ENCODE results near the gene NLGN2. TPM values are rescaled to one million over a fixed set of nuclear protein-coding genes. Genes with fewer than 3 reads are reported as not detected.
A peak's percentile ranks its signal among the peaks of the same experiment; 100 is the strongest.

Gene NLGN2
- total and polyA plus RNA-seq, 2 experiments from 2014 or later, result 4.3 to 7.2 TPM

DNA sequence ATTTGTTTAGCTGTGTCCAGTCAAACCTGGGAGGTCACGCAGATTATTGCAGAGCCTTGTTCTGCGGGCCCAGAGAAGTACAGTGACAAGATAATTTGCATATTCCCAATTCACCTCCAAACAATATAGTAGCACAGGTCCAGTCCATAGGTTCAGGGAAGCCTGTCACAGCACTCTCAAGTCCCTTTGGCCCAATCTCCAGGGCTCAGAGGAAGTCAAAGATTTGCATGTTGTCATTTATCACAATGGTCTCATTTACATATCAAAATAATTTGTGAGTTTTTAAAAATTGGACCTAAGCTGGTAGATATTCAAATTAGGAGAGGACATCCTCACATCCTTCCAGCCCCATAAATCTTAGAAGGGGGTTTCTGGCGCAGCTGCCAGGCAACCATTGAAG lies 59.9 kb downstream of the NLGN2 start:
- TF ChIP-seq EZH2phosphoT487 (IDR thresholded peaks at IDR 0.05; ENCODE audit: low read depth, severe bottlenecking, unreplicated experiment), result no peak
- no peak for TF ChIP-seq EZH2 (IDR thresholded peaks at IDR 0.05; ENCODE audit: borderline replicate concordance)
- TF ChIP-seq, protein P1, sequence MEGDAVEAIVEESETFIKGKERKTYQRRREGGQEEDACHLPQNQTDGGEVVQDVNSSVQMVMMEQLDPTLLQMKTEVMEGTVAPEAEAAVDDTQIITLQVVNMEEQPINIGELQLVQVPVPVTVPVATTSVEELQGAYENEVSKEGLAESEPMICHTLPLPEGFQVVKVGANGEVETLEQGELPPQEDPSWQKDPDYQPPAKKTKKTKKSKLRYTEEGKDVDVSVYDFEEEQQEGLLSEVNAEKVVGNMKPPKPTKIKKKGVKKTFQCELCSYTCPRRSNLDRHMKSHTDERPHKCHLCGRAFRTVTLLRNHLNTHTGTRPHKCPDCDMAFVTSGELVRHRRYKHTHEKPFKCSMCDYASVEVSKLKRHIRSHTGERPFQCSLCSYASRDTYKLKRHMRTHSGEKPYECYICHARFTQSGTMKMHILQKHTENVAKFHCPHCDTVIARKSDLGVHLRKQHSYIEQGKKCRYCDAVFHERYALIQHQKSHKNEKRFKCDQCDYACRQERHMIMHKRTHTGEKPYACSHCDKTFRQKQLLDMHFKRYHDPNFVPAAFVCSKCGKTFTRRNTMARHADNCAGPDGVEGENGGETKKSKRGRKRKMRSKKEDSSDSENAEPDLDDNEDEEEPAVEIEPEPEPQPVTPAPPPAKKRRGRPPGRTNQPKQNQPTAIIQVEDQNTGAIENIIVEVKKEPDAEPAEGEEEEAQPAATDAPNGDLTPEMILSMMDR (IDR thresholded peaks at IDR 0.05; ENCODE audit: poor library complexity), result no peak
- Histone ChIP-seq H3K79me2 (peaks cover 64% of the 10 kb centered on the region), H3K4me3 (no peak overlapping the region), H3K9me2 (replicated peaks; ENCODE audit: insufficient read depth) (no peaks in the 10 kb centered on the region), H3K27me3 (no peaks in the 10 kb centered on the region), H3K27ac (no peak overlapping the region), H2AFZ (no peak overlapping the region), H3K4me2 (no peak overlapping the region), H3K4me1 (ENCODE audit: insufficient read depth) (no peaks in the 10 kb centered on the region), H3K9me3 (ENCODE audit: low read depth) (no peaks in the 10 kb centered on the region), H3K36me3 (replicated peaks; ENCODE audit: insufficient read depth, low read depth) (no peaks in the 10 kb centered on the region), H4K20me1 (ENCODE audit: insufficient read depth, poor library complexity, severe bottlenecking) (peaks cover 51% of the 10 kb centered on the region)
- no peak for DNase-seq (ENCODE audit: low spot score)
- 94% methylated on average over 3 of the region's 3 CpGs for WGBS (ENCODE audit: low lambda C conversion rate, missing lambda C conversion rate)

DNA sequence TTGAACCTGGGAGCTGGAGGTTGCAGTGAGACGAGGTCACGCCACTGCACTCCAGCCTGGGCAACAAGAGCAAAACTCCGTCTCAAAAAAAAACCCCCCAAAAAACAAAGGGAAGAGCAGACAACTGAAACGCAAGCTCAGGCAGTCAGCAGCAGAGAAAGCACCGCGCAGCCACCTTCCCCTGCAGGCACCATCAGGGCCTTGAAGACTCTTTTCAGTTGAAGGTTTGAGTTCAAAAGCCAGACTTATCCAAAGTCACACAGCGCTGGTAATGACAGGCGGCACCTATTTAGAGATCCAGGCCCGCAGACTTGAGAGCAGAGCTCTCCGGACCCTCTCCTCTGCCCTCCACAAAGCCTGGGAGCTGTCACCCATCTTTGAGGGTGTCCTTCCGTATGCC lies 60.6 kb downstream of the NLGN2 start:
- Histone ChIP-seq H3K79me2 (peaks cover 70% of the 10 kb centered on the region), H2AFZ (no peak overlapping the region), H3K27ac (no peak overlapping the region), H3K4me1 (ENCODE audit: insufficient read depth) (no peaks in the 10 kb centered on the region), H3K4me3 (no peak overlapping the region), H3K27me3 (no peaks in the 10 kb centered on the region), H3K9me2 (replicated peaks; ENCODE audit: insufficient read depth) (no peaks in the 10 kb centered on the region), H4K20me1 (ENCODE audit: insufficient read depth, poor library complexity, severe bottlenecking) (peaks cover 52% of the 10 kb centered on the region), H3K4me2 (no peak overlapping the region), H3K36me3 (replicated peaks; ENCODE audit: insufficient read depth, low read depth) (no peaks in the 10 kb centered on the region), H3K9me3 (ENCODE audit: low read depth) (no peaks in the 10 kb centered on the region)
- no peak for DNase-seq (ENCODE audit: low spot score)
- WGBS (ENCODE audit: low lambda C conversion rate, missing lambda C conversion rate), result 97% methylated on average over 11 of the region's 11 CpGs
- no peak for TF ChIP-seq EZH2phosphoT487 (IDR thresholded peaks at IDR 0.05; ENCODE audit: low read depth, severe bottlenecking, unreplicated experiment)
- TF ChIP-seq, protein P1 (IDR thresholded peaks at IDR 0.05; ENCODE audit: poor library complexity), result no peak
- no peak for TF ChIP-seq EZH2 (IDR thresholded peaks at IDR 0.05; ENCODE audit: borderline replicate concordance)

DNA sequence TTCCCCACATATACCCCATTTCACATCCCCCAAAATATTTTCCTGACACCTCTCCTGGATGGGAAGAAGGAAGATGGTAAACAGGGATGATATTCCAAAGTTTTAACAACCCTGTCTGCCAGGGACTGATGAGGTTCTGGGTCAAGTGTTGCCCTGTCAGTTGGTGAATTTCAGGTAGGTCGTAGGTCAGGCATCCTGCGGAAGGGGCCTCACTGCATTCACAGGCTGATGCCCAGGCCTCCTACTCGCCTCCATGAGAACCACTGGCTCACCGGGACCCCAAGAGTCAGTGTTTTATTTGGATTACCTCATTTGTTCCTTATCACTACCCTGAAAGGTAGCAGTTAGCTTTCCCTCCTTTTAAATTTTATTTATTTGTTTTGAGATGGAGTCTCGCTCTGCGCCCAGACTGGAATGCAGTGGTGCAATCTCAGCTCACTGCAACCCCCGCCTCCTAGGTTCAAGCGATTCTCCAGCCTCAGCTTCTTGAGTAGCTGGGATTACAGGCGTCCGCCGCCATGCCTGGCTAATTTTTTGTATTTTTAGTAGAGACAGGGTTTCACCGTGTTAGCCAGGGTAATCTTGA lies 61.3 kb downstream of the NLGN2 start:
- H3K9me2 ChIP-seq (replicated peaks; ENCODE audit: insufficient read depth), result no peaks in the 10 kb centered on the region
- peaks cover 58% of the 10 kb centered on the region for H4K20me1 ChIP-seq (ENCODE audit: insufficient read depth, poor library complexity, severe bottlenecking)
- peaks cover 76% of the 10 kb centered on the region for H3K79me2 ChIP-seq
- TF ChIP-seq EZH2phosphoT487 (IDR thresholded peaks at IDR 0.05; ENCODE audit: low read depth, severe bottlenecking, unreplicated experiment), result no peak
- TF ChIP-seq, protein P1 (IDR thresholded peaks at IDR 0.05; ENCODE audit: poor library complexity), result no peak
- no peak for TF ChIP-seq EZH2 (IDR thresholded peaks at IDR 0.05; ENCODE audit: borderline replicate concordance)
- no peak overlapping the region for H3K4me3 ChIP-seq
- H3K27me3 ChIP-seq, result no peaks in the 10 kb centered on the region
- H3K9me3 ChIP-seq (ENCODE audit: low read depth), result no peaks in the 10 kb centered on the region
- no peak overlapping the region for H3K4me2 ChIP-seq
- no peak for DNase-seq (ENCODE audit: low spot score)
- H2AFZ ChIP-seq, result no peak overlapping the region
- H3K36me3 ChIP-seq (replicated peaks; ENCODE audit: insufficient read depth, low read depth), result no peaks in the 10 kb centered on the region
- peak overlapping the region; percentile 20 for H3K27ac ChIP-seq
- no peaks in the 10 kb centered on the region for H3K4me1 ChIP-seq (ENCODE audit: insufficient read depth)
- WGBS (ENCODE audit: low lambda C conversion rate, missing lambda C conversion rate), result 66% methylated on average over 12 of the region's 12 CpGs

Other genes starting within 250 kb of the NLGN2 start
Only the 30 nearest of the 39 such genes appear.
- 56.1 and 62.1 TPM in 2 replicates for gene DVL2, start 173.3 kb upstream of the NLGN2 start, total RNA-seq
- gene DVL2, start 173.3 kb upstream of the NLGN2 start, polyA plus RNA-seq, result 74.6 and 74.7 TPM in 2 replicates
- 53.9 and 57.9 TPM in 2 replicates for gene PHF23, start 168.4 kb upstream of the NLGN2 start, total RNA-seq
- 77.7 and 78.6 TPM in 2 replicates for gene PHF23, start 168.4 kb upstream of the NLGN2 start, polyA plus RNA-seq
- gene GABARAP, start 165.4 kb upstream of the NLGN2 start, total RNA-seq, result 309 and 327 TPM in 2 replicates
- 992 and 1,031 TPM in 2 replicates for gene GABARAP, start 165.4 kb upstream of the NLGN2 start, polyA plus RNA-seq
- gene CTDNEP1, start 156.1 kb upstream of the NLGN2 start, total RNA-seq, result 44.6 and 62.7 TPM in 2 replicates
- 86.9 and 96.7 TPM in 2 replicates for gene CTDNEP1, start 156.1 kb upstream of the NLGN2 start, polyA plus RNA-seq
- gene ELP5, start 155.6 kb upstream of the NLGN2 start, total RNA-seq, result 30.4 and 30.6 TPM in 2 replicates
- gene ELP5, start 155.6 kb upstream of the NLGN2 start, polyA plus RNA-seq, result 38.0 and 49.6 TPM in 2 replicates
- 169 and 197 TPM in 2 replicates for gene CLDN7, start 145.4 kb upstream of the NLGN2 start, total RNA-seq
- gene CLDN7, start 145.4 kb upstream of the NLGN2 start, polyA plus RNA-seq, result 290 and 341 TPM in 2 replicates
- 0.88 and 1.6 TPM in 2 replicates for gene SLC2A4, start 126.1 kb upstream of the NLGN2 start, total RNA-seq
- 0.42 and 0.89 TPM in 2 replicates for gene SLC2A4, start 126.1 kb upstream of the NLGN2 start, polyA plus RNA-seq
- 1.4 and 1.7 TPM in 2 replicates for gene YBX2, start 113.2 kb upstream of the NLGN2 start, total RNA-seq
- 1.3 and 3.0 TPM in 2 replicates for gene YBX2, start 113.2 kb upstream of the NLGN2 start, polyA plus RNA-seq
- gene EIF5A, start 100.2 kb upstream of the NLGN2 start, total RNA-seq, result 267 and 331 TPM in 2 replicates
- gene EIF5A, start 100.2 kb upstream of the NLGN2 start, polyA plus RNA-seq, result 693 and 747 TPM in 2 replicates
- 34.5 and 50.3 TPM in 2 replicates for gene GPS2, start 92.5 kb upstream of the NLGN2 start, total RNA-seq
- gene GPS2, start 92.5 kb upstream of the NLGN2 start, polyA plus RNA-seq, result 103 and 111 TPM in 2 replicates
- gene NEURL4, start 78.5 kb upstream of the NLGN2 start, total RNA-seq, result 9.2 and 9.6 TPM in 2 replicates
- gene NEURL4, start 78.5 kb upstream of the NLGN2 start, polyA plus RNA-seq, result 9.5 and 13.9 TPM in 2 replicates
- gene ACAP1, start 71.3 kb upstream of the NLGN2 start, total RNA-seq, result not detected in 2 replicates
- 10.2 and 14.6 TPM in 2 replicates for gene ACAP1, start 71.3 kb upstream of the NLGN2 start, polyA plus RNA-seq
- 9.2 and 12.4 TPM in 2 replicates for gene KCTD11, start 55.7 kb upstream of the NLGN2 start, total RNA-seq
- gene KCTD11, start 55.7 kb upstream of the NLGN2 start, polyA plus RNA-seq, result 14.1 and 19.6 TPM in 2 replicates
- not detected in 2 replicates for gene TMEM95, start 52.7 kb upstream of the NLGN2 start, total RNA-seq
- not detected in 2 replicates for gene TMEM95, start 52.7 kb upstream of the NLGN2 start, polyA plus RNA-seq
- 8.4 and 11.4 TPM in 2 replicates for gene TNK1, start 26.8 kb upstream of the NLGN2 start, total RNA-seq
- 8.9 and 10.2 TPM in 2 replicates for gene TNK1, start 26.8 kb upstream of the NLGN2 start, polyA plus RNA-seq
- 11.8 and 17.6 TPM in 2 replicates for gene PLSCR3, start 13.3 kb upstream of the NLGN2 start, total RNA-seq
- gene PLSCR3, start 13.3 kb upstream of the NLGN2 start, polyA plus RNA-seq, result 58.0 and 59.6 TPM in 2 replicates
- gene TMEM256, start 3.7 kb upstream of the NLGN2 start, total RNA-seq, result 109 and 118 TPM in 2 replicates
- gene TMEM256, start 3.7 kb upstream of the NLGN2 start, polyA plus RNA-seq, result 105 and 109 TPM in 2 replicates
- not detected in 2 replicates for gene SPEM1, start 12.5 kb downstream of the NLGN2 start, total RNA-seq
- gene SPEM1, start 12.5 kb downstream of the NLGN2 start, polyA plus RNA-seq, result 0.21 TPM in 1 of 2 replicates, not detected in the other
- not detected in 2 replicates for gene SPEM2, start 17.8 kb downstream of the NLGN2 start, total RNA-seq
- not detected in 2 replicates for gene SPEM2, start 17.8 kb downstream of the NLGN2 start, polyA plus RNA-seq
- not detected in 2 replicates for gene SPEM3, start 21.0 kb downstream of the NLGN2 start, total RNA-seq
- not detected in 2 replicates for gene SPEM3, start 21.0 kb downstream of the NLGN2 start, polyA plus RNA-seq
- gene TMEM102, start 27.6 kb downstream of the NLGN2 start, total RNA-seq, result 12.3 and 12.5 TPM in 2 replicates
- 13.7 and 13.9 TPM in 2 replicates for gene TMEM102, start 27.6 kb downstream of the NLGN2 start, polyA plus RNA-seq
- 1.4 and 2.7 TPM in 2 replicates for gene FGF11, start 31.7 kb downstream of the NLGN2 start, total RNA-seq
- gene FGF11, start 31.7 kb downstream of the NLGN2 start, polyA plus RNA-seq, result 3.6 and 3.8 TPM in 2 replicates
- gene CHRNB1, start 37.2 kb downstream of the NLGN2 start, total RNA-seq, result 10.9 and 12.4 TPM in 2 replicates
- gene CHRNB1, start 37.2 kb downstream of the NLGN2 start, polyA plus RNA-seq, result 16.9 and 17.5 TPM in 2 replicates
- gene ZBTB4, start 71.8 kb downstream of the NLGN2 start, total RNA-seq, result 22.7 and 27.1 TPM in 2 replicates
- 20.8 and 21.5 TPM in 2 replicates for gene ZBTB4, start 71.8 kb downstream of the NLGN2 start, polyA plus RNA-seq
- 0.24 TPM in 1 of 2 replicates, not detected in the other for gene SLC35G6, start 73.6 kb downstream of the NLGN2 start, total RNA-seq
- 0.30 and 0.44 TPM in 2 replicates for gene SLC35G6, start 73.6 kb downstream of the NLGN2 start, polyA plus RNA-seq
- 50.2 and 74.5 TPM in 2 replicates for gene POLR2A, start 76.5 kb downstream of the NLGN2 start, total RNA-seq
- gene POLR2A, start 76.5 kb downstream of the NLGN2 start, polyA plus RNA-seq, result 96.3 and 98.1 TPM in 2 replicates
- gene TNFSF12, start 141.2 kb downstream of the NLGN2 start, total RNA-seq, result 4.5 and 7.3 TPM in 2 replicates
- 8.0 and 11.3 TPM in 2 replicates for gene TNFSF12, start 141.2 kb downstream of the NLGN2 start, polyA plus RNA-seq
- 0.90 and 11.0 TPM in 2 replicates for gene TNFSF13, start 150.9 kb downstream of the NLGN2 start, total RNA-seq
- 2.4 and 5.4 TPM in 2 replicates for gene TNFSF13, start 150.9 kb downstream of the NLGN2 start, polyA plus RNA-seq
- gene SENP3, start 154.1 kb downstream of the NLGN2 start, total RNA-seq, result 61.1 and 71.2 TPM in 2 replicates
- gene SENP3, start 154.1 kb downstream of the NLGN2 start, polyA plus RNA-seq, result 33.7 and 35.4 TPM in 2 replicates
- gene CD68, start 171.8 kb downstream of the NLGN2 start, total RNA-seq, result 64.0 and 75.5 TPM in 2 replicates
- gene CD68, start 171.8 kb downstream of the NLGN2 start, polyA plus RNA-seq, result 80.4 and 82.6 TPM in 2 replicates